GM21717 (cell line): Measurements from ENCODE around the gene FGD4.
A peak's percentile ranks its signal among the peaks of the same experiment; 100 is the strongest.

Experiments
- ATAC-seq: cut with Tn5 transposase; IDR thresholded peaks from one replicate; pipeline ENCODE4 v1.9.1; 2021; ENCODE audit warnings: mild to moderate bottlenecking, moderate library complexity; ENCODE audit not compliant: unreplicated experiment

The FGD4 gene

GRCh38 chr12:32399370-32400113 lies at the start of gene FGD4:
Gene FGD4 (plus strand): TSS chr12:32399558.
- ATAC-seq: peak; percentile 92

GRCh38 chr12:32353540-32353939 lies 45.8 kb upstream of the FGD4 start:
- no peak for ATAC-seq

GRCh38 chr12:32357601-32358249 lies 41.6 kb upstream of the FGD4 start:
- no peak for ATAC-seq

DNA sequence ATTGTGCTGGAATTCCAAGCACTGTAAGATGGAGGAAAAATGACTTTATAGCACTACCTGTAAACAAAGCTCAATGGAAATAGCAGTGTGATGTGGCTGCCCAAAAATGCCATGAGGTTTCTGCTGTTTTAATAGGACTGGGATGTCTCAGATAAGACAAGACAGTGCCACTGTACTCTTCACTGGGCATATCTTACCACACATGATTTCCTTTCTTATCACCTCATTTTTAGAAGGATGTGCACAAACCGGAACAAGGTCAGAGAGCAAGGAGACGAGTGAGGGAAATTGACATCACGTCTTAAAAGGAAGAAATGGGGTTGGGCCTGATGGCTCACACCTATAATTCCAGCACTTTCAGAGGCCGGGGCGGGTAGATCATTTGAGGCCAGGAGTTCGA lies 38.4 kb upstream of the FGD4 start:
- no peak for ATAC-seq

DNA sequence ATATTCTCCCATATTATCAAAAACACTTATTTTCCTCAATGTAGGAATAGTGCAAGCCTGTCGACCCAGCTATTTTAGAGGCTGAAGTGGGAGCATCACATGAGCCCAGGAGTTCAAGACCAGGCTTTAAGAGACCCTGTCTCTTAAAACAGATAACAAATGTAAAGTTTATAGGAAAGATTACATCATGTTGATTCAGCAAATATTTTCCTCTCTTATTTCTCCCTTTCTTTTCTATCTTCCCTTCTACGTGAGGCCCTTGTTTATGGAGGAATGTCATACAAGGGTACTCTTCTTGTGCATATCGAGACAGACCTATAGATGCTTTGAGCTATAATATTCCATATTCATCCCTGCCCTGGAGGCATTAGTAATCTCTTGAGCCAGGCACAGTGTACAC lies 36.5 kb upstream of the FGD4 start:
- no peak for ATAC-seq

GRCh38 chr12:32365473-32366064 lies 33.8 kb upstream of the FGD4 start:
- ATAC-seq: no peak

DNA sequence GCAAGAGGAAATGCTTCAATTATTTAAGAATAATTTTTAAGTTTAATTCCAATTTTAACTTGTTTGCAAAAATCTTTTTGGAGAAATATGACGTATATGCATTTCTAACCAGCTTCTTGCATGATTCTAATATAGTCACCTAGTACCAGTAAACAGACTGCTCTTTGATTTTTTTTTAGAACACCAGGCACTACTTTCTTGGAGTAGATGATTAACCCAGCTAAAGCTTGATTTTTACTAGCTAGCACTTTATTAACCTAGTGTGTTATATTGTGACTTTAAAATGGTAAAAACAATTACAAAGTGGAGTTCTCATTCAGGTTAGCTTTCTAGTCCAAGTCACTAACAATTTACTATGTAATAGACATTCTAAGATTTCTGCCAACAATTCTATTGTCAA lies 32.6 kb upstream of the FGD4 start:
- ATAC-seq: no peak

DNA sequence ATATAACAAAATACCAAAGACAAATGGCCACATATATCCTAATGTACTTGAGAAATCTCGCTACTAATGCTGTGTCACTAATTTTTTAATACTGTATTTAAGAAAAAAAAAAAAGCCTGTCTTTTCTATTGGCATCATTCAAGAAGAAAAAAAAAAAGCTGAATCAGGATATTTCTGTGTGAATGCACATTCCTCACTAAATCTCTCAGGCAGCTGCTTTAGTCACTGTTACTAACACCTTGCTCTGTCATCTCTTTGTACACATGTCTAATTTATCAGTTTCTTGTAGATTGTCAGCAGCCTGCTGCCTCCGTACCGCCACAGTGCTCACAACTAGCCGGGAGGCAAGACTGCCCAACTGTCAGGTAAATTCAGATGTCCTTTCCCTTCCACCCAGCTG lies 32.0 kb upstream of the FGD4 start:
- ATAC-seq: no peak

DNA sequence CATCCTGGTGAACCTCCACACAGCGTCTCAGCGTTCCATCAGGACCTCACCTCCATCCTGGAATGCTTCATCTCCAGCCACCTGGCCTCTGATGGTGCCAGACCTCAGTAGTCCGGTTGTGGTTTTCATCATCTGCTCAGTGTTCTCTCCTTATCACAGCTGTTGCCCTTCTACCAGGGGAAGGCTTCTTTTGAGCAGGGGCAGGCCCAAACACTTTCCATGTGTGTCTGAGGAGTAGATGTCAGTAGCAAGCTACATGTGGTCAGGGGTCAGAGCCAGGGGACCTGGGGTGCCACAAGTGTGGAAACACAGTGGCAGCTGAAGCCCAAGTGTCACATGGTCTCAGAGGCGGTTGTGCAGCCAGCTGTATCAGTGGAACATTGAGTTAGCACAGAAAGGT lies 30.2 kb upstream of the FGD4 start:
- no peak for ATAC-seq

DNA sequence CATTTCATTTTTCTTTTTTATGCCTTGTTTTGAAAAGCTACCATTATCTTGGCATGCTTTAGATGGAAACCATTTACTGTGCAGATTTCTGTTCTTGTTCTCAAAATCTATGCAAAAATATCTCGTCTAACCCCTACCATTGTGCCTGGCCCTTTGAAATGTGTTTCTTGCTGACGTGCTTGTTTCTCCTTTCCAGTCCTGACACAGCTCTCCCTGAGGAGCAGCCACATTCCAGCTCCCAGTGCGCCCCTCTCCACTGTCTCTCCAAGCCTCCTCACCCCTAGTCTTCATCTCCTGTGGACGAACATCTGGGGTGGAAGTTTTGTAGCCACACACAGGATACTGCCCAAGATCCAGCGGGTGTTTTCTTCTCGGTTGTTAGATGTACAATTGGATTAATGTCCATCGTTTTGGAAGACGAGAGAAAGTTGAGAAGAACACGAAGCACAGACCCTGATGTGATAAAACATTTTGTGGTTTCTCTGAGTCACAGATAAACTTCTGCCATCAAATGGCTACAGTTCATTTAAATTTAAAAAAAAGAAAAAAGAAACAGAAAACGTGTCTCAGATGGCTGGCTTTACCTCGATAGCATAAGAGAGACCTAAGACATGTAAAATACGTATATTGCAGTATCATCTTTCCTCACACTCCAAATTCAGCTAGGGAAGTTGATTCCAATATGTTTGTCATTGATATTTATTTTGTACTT lies 21.9 kb upstream of the FGD4 start:
- no peak for ATAC-seq

GRCh38 chr12:32379213-32379612 lies 20.1 kb upstream of the FGD4 start:
- ATAC-seq: no peak

GRCh38 chr12:32379667-32380066 lies 19.7 kb upstream of the FGD4 start:
- ATAC-seq: no peak

GRCh38 chr12:32382226-32382625 lies 17.1 kb upstream of the FGD4 start:
- no peak for ATAC-seq

- ATAC-seq: no peak
Measured at GRCh38 chr12:32390572-32391219, 8.7 kb upstream of the FGD4 start.

DNA sequence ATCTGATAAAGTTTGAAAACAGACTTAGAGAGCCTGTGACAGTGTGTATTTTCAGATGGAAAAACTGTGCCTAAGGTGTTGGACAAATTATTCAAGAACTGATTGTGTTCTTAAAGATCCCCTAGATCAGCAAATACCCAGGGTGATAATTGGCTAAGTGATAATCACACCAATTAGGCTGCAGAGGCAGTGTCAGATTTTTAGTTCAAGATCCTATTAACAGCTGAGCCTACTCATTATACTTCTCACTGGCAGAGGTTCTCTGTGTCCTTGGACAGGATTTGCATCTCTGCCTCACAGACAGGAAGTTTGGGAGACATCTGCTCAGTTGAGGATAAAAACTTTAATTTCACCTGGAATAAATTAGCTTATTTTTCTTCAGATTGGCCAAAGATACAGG lies 4.3 kb upstream of the FGD4 start:
- no peak for ATAC-seq

DNA sequence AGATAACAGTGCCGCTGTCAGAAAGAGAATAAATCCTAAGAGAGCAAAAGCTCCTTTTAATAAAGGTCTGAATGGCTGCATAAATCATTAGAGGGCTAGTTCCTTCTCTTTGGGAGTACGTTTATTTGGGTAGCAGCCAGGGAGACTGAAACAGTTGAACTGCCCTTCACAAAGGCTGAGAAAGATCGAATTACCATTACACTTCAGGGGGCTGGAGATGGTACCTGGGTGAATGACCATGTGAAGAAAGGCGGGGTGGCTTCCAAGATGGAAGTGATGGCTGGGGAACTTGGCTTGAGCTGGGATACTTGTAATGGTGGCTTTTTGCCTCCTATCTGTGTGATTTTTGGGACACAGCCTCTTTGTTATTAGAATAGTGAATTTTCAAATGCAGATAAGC lies 1.7 kb upstream of the FGD4 start:
- no peak for ATAC-seq

DNA sequence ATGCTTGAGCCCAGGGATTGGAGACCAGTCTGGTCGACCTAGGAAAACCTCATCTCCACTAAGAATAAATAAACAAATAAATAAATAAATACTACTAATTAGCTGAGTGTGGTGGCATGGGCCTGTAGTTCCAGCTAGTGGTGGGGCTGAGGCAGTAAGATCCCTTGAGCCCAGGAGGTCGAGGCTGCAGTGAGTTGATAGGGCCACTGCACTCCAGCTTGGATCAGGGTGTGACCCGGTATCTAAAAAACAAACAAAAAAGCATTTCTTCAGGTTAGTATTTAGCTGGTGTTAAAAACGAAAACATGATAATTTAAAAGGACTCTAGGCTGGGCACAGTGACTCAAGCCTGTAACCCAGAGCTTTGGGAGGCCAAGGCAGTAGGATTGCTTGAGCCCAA lies 1.2 kb upstream of the FGD4 start:
- no peak for ATAC-seq

- ATAC-seq: peak; percentile 6
Measured at GRCh38 chr12:32398816-32399369, 465 bp upstream of the FGD4 start.

DNA sequence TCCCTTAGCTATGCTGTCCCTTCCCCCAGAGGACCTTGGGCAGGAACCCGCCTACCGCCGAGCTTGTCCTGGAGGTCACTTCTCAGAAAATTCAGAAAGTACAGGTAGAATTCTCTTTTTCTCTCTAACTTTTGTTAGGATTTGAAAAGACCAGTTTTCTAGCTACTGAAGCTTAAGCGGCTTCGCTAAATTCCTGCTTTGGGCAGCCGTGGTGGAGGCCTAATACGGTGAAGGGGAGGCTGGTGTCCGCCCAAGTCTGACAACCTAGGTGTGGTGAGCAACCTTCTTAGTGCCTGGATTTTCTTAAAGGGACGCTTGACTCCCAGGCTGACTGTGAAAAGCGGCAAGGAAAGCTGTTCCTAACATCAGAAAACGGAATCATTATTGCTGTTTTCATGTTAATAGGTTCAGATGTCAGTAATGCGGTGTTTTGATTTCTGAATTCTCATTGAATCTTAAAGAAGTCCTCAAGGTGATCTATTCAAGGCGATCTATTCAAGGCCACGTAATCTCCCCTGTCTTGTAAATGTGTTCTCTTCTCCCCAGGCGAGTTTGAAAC lies 835 bp downstream of the FGD4 start:
- ATAC-seq: no peak

DNA sequence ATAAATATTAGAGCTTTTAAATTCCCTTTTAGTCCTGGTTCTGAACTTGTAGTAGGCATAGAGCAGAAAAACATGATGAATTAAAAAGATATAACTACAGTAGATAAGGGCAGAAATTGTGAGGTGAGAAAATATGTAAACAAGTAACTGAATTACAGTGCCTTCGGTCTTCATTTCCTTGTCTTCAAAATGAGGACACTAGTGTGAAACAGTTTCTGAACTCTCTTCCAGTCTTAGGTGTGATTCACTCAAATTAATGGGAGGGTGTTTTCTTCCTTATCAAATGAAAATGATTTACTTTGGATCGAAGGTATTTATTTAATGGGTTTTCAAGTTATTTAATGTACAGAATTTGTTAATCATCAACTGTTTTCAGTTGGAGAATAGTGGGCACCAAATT lies 1.5 kb downstream of the FGD4 start:
- no peak for ATAC-seq

GRCh38 chr12:32402170-32402569 lies 2.8 kb downstream of the FGD4 start:
- ATAC-seq: no peak
